Muscle of arm (tissue), 14 donors: ENCODE data around the gene PTPRH. TPM values are rescaled to one million over a fixed set of nuclear protein-coding genes. Genes with fewer than 3 reads are reported as not detected.

Experiments
- DNase-seq: peaks from one replicate; pipeline ENCODE4 v3.0.0-alpha.2; 2013
- long read RNA-seq, 11 donors: transcript quantifications; one replicate each; lab custom pipeline, GENCODE V29; 2026
- polyA plus RNA-seq, 12 donors: library from polyadenylated mRNA; unstranded; fragments of 120-200 nt; gene quantifications; one replicate each; pipeline ENCODE4 v1.2.1, GENCODE V29; 2013; ENCODE audit not compliant: insufficient read length in 12 of 12

PTPRH gene, protein sequence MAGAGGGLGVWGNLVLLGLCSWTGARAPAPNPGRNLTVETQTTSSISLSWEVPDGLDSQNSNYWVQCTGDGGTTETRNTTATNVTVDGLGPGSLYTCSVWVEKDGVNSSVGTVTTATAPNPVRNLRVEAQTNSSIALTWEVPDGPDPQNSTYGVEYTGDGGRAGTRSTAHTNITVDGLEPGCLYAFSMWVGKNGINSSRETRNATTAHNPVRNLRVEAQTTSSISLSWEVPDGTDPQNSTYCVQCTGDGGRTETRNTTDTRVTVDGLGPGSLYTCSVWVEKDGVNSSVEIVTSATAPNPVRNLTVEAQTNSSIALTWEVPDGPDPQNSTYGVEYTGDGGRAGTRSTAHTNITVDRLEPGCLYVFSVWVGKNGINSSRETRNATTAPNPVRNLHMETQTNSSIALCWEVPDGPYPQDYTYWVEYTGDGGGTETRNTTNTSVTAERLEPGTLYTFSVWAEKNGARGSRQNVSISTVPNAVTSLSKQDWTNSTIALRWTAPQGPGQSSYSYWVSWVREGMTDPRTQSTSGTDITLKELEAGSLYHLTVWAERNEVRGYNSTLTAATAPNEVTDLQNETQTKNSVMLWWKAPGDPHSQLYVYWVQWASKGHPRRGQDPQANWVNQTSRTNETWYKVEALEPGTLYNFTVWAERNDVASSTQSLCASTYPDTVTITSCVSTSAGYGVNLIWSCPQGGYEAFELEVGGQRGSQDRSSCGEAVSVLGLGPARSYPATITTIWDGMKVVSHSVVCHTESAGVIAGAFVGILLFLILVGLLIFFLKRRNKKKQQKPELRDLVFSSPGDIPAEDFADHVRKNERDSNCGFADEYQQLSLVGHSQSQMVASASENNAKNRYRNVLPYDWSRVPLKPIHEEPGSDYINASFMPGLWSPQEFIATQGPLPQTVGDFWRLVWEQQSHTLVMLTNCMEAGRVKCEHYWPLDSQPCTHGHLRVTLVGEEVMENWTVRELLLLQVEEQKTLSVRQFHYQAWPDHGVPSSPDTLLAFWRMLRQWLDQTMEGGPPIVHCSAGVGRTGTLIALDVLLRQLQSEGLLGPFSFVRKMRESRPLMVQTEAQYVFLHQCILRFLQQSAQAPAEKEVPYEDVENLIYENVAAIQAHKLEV
- polyA plus RNA-seq: 1 to 10 TPM in 1 of 12 donors, under 1 TPM in 9, not detected in 2; 0.05 to 4.1 (median 0.22) TPM
- long read RNA-seq, donor 1: 0 reads
- long read RNA-seq, donor 2: 0 reads
- long read RNA-seq, donor 3: 0 reads
- long read RNA-seq, donor 4: 0 reads
- long read RNA-seq, donor 5, partial matches to known transcripts: 12 of 12 reads
- long read RNA-seq, donor 5, other reads (novel, unspliced or antisense): 0 of 12 reads
- long read RNA-seq, donor 6: 0 reads
- long read RNA-seq, donor 7: 0 reads
- long read RNA-seq, donor 8: 0 reads
- long read RNA-seq, donor 9: 0 reads
- long read RNA-seq, donor 10: 0 reads
- long read RNA-seq, donor 11: 0 reads

GRCh38 chr19:55208880-55209692, at the start of gene PTPRH:
Gene PTPRH (minus strand): TSS chr19:55209501. CDS start chr19:55209433, 68 bp downstream.
- no peak for DNase-seq

GRCh38 chr19:55258476-55258827, 49.2 kb upstream of the PTPRH start:
- no peak for DNase-seq

DNA sequence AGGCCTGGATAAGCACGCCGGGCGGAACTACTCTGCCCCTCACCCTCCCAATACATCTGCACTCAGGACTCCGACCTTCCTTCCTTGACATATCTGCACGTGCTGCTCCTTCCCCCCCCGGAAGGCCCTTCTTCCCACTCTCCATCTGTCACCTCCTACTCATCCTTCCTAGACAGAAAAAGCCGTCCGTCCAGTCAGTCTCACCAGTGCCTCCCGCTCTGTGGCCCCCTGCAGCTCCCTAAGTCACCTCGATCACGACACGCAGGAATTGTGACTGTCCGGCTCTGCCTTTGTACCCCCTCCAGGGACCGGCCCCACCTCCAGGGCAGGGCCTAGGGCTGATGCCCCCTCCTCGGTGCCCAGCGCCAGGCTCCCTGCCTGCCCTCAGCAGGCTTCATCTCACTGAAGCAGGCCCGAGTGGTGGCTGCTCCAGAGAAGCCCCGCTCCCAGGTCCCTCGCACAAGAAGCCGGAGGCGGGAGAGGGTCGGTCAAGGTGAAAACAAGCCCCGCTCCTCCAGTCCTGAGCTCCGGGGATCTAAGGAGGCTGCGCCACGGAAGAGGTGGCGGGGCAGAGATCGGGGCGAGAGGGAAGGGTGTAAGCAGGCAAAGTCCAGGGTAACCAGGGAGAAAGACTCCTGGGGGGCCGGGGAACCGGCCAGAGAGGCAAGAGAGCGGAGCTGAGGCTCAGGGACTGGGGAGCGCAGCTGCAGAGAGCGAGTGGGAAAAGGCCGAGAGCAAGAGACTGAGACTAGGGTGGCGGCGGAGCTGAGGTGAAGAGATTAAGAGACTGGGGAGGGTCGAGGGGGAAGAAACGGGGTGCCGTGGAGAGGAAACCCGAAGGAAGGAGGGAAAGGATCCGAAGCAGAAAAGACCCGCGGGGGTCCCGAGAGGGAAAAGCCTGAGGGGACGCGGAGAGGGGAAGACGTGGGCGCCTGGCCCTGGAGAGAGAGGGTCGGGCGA, 48.4 kb upstream of the PTPRH start:
- DNase-seq: no peak

GRCh38 chr19:55256562-55257460, 47.5 kb upstream of the PTPRH start:
- no peak for DNase-seq

DNA sequence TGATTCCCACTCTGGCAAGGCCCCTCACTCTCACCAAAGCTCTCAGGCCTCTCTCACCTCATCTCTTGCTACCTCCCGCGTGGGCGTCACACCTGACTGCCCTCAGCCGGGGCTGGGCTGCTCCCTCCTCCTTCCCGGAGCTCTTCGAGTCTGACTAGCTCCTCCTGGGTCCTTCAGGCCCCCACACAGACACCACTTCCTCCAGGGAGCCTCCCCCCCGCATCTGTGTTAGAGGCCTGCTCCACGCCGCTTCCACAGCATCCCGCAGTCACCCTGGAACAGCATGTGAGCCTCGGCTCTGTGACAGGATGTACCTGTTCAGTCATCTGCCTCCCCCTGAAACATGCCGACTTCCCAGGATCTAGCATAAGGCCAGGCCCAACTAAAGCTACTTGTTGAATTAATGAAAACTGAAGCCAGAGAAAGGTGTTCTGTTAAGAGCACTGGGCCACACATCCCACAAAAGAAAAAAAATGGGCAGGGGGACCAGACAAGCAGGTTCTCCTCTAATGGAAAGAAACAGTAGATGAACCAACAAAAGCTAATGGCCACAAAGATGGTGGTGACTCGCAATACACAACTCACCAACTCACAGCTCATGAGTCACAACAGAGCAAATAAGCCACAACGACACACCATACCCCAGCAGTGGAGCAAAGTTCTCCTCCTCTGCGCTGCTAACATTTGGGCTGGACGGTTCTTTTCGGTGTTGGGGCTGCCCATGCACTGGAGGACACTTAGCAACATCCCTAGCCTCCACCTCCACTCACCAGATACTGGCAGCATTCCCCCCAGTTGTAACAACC, 46.5 kb upstream of the PTPRH start:
- DNase-seq: no peak

GRCh38 chr19:55254625-55254977, 45.3 kb upstream of the PTPRH start:
- DNase-seq: no peak

DNA sequence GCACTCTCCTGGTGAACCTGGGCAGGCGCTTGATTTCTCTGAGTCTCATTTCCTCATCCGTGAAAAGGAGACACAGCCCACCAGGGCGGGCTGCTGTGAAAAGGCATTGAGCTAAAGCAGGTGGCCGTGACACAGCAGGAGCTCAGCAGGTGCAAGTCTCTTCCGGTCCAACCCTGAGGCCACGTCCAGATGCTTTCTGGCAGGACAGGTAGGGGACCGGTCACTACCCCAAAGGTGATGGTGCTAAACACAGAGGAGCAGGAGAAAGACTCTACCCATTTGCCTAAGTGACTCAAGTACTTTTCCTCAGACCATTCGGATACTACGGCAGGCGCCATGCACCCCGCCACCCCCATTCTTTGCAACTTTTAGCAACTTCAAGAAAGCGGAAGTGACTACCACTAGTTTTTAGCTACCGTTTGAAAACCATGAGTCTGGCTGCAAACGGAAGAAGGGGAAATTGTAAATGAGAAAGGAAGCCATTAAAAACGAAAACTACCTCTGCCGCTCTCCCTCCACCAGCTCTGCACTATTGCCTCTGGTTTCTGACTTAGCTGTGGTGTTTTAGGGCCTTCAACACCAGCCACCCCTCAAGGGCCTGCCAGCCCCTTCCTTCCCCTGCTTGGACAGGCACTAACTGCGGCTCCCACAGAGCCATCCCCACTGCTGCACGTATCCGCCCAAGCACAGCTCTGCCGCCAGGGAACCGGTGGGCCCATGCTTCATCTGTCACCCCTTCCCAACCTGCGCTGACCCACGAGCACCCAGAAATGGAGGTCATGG, 44.7 kb upstream of the PTPRH start:
- DNase-seq: no peak

DNA sequence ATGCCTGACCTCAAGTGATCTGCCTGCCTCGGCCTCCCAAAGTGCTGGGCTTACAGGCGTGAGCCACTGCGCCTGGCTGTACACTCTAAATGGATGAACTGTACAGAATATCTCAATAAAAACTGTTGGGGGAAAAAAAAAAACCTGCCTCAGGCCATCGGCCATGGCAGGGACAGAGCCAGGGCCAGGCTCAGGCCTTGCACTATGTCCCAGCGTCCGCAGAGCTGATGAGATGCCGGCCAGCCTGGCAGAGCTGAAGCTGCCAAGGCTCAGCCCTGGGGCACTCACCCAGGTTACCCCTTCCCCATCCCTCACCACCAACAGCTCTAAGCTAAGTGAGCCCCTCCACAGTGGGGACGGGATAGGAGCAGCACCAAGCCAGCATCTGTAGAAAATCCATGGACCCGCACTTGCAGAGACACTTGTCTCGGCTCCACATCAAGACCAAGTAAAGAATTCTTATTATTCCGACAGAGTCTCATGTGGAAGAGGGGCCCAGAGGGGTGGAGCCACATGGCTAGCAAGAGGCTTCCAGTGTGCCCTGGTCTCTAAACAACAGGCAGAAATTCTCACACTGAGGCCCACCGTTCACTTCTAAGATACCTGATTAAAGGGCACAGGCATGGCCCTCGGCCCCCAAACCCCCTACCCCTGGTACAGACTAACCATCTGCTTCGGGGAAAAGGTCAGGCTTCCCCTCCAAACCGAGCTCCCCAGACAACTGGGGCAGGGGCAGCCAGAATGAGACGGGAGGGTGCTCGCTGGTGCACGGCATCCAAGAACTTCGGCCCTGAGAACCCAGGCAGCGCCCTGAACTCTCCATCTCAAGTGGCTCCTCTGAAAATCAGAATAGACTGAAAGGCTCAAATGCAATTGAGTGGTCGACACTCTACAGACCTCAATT, 43.7 kb upstream of the PTPRH start:
- DNase-seq: no peak

GRCh38 chr19:55251341-55252081, 42.2 kb upstream of the PTPRH start:
- DNase-seq: no peak

GRCh38 chr19:55250262-55251036, 41.1 kb upstream of the PTPRH start:
- DNase-seq: no peak

- no peak for DNase-seq
Measured at GRCh38 chr19:55249841-55250240, 40.5 kb upstream of the PTPRH start.

DNA sequence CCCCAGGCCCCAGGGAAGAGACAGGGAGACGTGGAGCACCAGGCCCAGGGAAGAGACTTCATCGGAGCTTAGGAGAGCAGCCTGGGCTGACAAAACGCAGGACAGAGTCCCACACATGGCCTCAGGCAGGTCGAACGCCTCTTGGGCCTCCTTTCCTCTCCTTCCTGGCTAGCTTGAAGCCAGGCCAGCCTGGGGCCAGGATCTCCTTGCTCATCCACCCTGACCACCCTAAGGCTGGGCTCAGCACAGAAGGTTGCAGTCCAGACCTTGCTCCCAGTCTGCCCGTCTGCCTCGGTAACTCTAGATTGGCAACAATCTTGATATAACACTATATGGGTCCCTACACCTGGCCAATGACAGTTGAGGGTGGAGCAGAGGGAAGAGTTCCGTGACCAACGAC, 39.4 kb upstream of the PTPRH start:
- no peak for DNase-seq

DNA sequence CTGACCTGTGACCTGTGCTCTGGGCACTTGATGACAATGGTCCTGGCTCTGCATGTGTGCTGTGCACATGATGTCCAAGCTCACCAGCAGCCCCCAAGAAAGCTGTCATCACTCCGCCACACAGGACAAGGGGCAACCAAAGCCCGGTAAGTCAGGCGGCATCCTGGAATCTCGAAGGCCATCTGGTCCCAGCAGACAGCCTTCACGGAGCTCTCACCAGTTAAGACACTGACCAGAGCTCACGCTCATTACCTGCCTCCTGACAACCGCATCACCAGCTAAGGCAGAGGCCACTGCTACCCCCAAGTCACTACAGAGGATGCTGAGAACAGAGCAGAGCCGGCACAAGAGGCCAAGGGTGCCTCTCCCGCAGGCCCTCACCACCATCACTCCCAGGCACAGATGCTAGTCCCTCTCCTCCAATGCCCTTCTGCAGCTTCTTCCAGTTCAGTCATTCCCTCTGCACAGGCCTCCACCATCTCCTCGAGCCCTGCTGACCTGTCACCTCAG, 38.9 kb upstream of the PTPRH start:
- no peak for DNase-seq

- no peak for DNase-seq
Measured at GRCh38 chr19:55247621-55248099, 38.4 kb upstream of the PTPRH start.
